Measurements from ENCODE around the gene NUDT3. TPM values are rescaled to one million over a fixed set of nuclear protein-coding genes. Genes with fewer than 3 reads are reported as not detected.

NUDT3 gene
- total and polyA plus RNA-seq, 2 experiments from 2014 or later: 18.6 to 26.1 TPM

GRCh38 chr6:34362909-34363680 lies 29.4 kb downstream of the NUDT3 start:
- Histone ChIP-seq H3K9me3 (ENCODE audit: low read depth) (no peaks in the 10 kb centered on the region), H3K27me3 (no peaks in the 10 kb centered on the region), H3K27ac (peak overlapping the region; percentile 92), H3K4me3 (no peak overlapping the region), H3K4me1 (ENCODE audit: low read depth) (peaks cover 21% of the 10 kb centered on the region), H3K36me3 (no peaks in the 10 kb centered on the region)
- DNase-seq (ENCODE audit: low read depth in 1 of 2, low spot score in 1 of 2): peak in 1 of 2 donors; percentile 42
- no peak for TF ChIP-seq CTCF (IDR thresholded peaks at IDR 0.05; ENCODE audit: low read depth, low read length)

GRCh38 chr6:34362176-34362575 lies 30.3 kb downstream of the NUDT3 start:
- DNase-seq (ENCODE audit: low read depth in 1 of 2, low spot score in 1 of 2): no peak
- TF ChIP-seq CTCF (IDR thresholded peaks at IDR 0.05; ENCODE audit: low read depth, low read length): no peak
- H3K27ac ChIP-seq: no peak overlapping the region
- no peaks in the 10 kb centered on the region for H3K9me3 ChIP-seq (ENCODE audit: low read depth)
- H3K4me3 ChIP-seq: no peak overlapping the region
- H3K27me3 ChIP-seq: no peaks in the 10 kb centered on the region
- H3K4me1 ChIP-seq (ENCODE audit: low read depth): peaks cover 21% of the 10 kb centered on the region
- H3K36me3 ChIP-seq: no peaks in the 10 kb centered on the region

- TF ChIP-seq CTCF (IDR thresholded peaks at IDR 0.05; ENCODE audit: low read depth, low read length): no peak
- peak in 1 of 2 donors; percentile 50 for DNase-seq (ENCODE audit: low read depth in 1 of 2, low spot score in 1 of 2)
- Histone ChIP-seq H3K36me3 (no peaks in the 10 kb centered on the region), H3K9me3 (ENCODE audit: low read depth) (no peaks in the 10 kb centered on the region), H3K27ac (no peak overlapping the region), H3K4me1 (ENCODE audit: low read depth) (peaks cover 21% of the 10 kb centered on the region), H3K4me3 (no peak overlapping the region), H3K27me3 (no peaks in the 10 kb centered on the region)
These were observed 31.9 kb downstream of the NUDT3 start for GRCh38 chr6:34360556-34360955.

- H3K4me3 ChIP-seq: no peak overlapping the region
- peaks cover 21% of the 10 kb centered on the region for H3K4me1 ChIP-seq (ENCODE audit: low read depth)
- no peaks in the 10 kb centered on the region for H3K9me3 ChIP-seq (ENCODE audit: low read depth)
- H3K27ac ChIP-seq: peak overlapping the region; percentile 70
- DNase-seq (ENCODE audit: low read depth in 1 of 2, low spot score in 1 of 2): peak in 1 of 2 donors; percentile 32
- H3K27me3 ChIP-seq: no peaks in the 10 kb centered on the region
- TF ChIP-seq CTCF (IDR thresholded peaks at IDR 0.05; ENCODE audit: low read depth, low read length): no peak
- H3K36me3 ChIP-seq: no peaks in the 10 kb centered on the region
These were observed 32.9 kb downstream of the NUDT3 start for GRCh38 chr6:34359418-34360158.

- Histone ChIP-seq H3K4me1 (ENCODE audit: low read depth) (peaks cover 15% of the 10 kb centered on the region), H3K36me3 (no peaks in the 10 kb centered on the region), H3K27me3 (no peaks in the 10 kb centered on the region), H3K27ac (no peak overlapping the region), H3K9me3 (ENCODE audit: low read depth) (no peaks in the 10 kb centered on the region), H3K4me3 (no peak overlapping the region)
- peak; percentile 27 to 69 for DNase-seq (ENCODE audit: low read depth in 1 of 2, low spot score in 1 of 2)
- no peak for TF ChIP-seq CTCF (IDR thresholded peaks at IDR 0.05; ENCODE audit: low read depth, low read length)
These were observed 34.0 kb downstream of the NUDT3 start for GRCh38 chr6:34358389-34358905.
